Panc1 (cell line): ENCODE data around the gene GPR153. TPM values are rescaled to one million over a fixed set of nuclear protein-coding genes. Genes with fewer than 3 reads are reported as not detected.

Source experiments
- ATAC-seq: fragments of 200-7000 bp; cut with Tn5 transposase; 2 replicates; pipeline ENCODE4 v1.9.1; 2020; ENCODE audit warnings: mild to moderate bottlenecking, moderate library complexity
- BruUV-seq: library from RNA; stranded (reverse); fragments of 400-500 nt; replicated peaks from 2 replicates; lab custom pipeline; 2021; lab: Mats Ljungman, UMichigan
- CTCF ChIA-PET: fragments of 300-600 bp; sonication (Branson Sonifier 250); formaldehyde crosslinking; loops from one replicate; lab custom pipeline; 2022; ENCODE audit warnings: antibody characterized with exemption; lab: Charles Lee
- POLR2A ChIA-PET: fragments of 300-600 bp; sonication (Branson Sonifier 250); formaldehyde crosslinking; loops from one replicate; lab custom pipeline; 2022; ENCODE audit warnings: antibody characterized with exemption; lab: Charles Lee
- DNase-seq: peaks from one replicate; pipeline ENCODE4 v3.0.0-alpha.2; 2010; ENCODE audit warnings: low read depth, low spot score
- H3K27ac ChIP-seq: 2 replicates; pipeline ENCODE4 v1.5.1; 2011; ENCODE audit warnings: mild to moderate bottlenecking, low read length, inconsistent platforms
- H3K27me3 ChIP-seq: fragments of 200-500 bp; sonication (Bioruptor generic); 2 replicates; pipeline ENCODE4 v1.6.0; 2014; ENCODE audit warnings: low read length, inconsistent platforms; ENCODE audit not compliant: control insufficient read depth, insufficient read depth
- H3K36me3 ChIP-seq: fragments of 200-500 bp; sonication (Bioruptor generic); 2 replicates; pipeline ENCODE4 v1.5.1; 2014; ENCODE audit warnings: inconsistent platforms, mild to moderate bottlenecking, low read length, moderate library complexity; ENCODE audit not compliant: control insufficient read depth, insufficient read depth
- H3K4me1 ChIP-seq: 2 replicates; pipeline ENCODE4 v1.5.1; 2011; ENCODE audit warnings: inconsistent platforms, mild to moderate bottlenecking, low read length, moderate library complexity; ENCODE audit not compliant: control insufficient read depth, insufficient read depth
- H3K4me3 ChIP-seq, 2 experiments: 2 replicates each; pipeline ENCODE4 v1.5.1; 2011 to 2012; ENCODE audit warnings: low read depth in 2 of 2, low read length in 2 of 2, mild to moderate bottlenecking in 2 of 2, inconsistent platforms in 1 of 2, moderate library complexity in 1 of 2
- H3K9me3 ChIP-seq: fragments of 200-500 bp; sonication (Bioruptor generic); 2 replicates; pipeline ENCODE4 v1.5.1; 2014; ENCODE audit warnings: low read depth, mild to moderate bottlenecking, inconsistent platforms, low read length, moderate library complexity; ENCODE audit not compliant: control insufficient read depth, insufficient read depth
- CTCF ChIP-seq: fragments of 450-650 bp; IDR thresholded peaks from 2 replicates; pipeline ENCODE4 v1.5.1; 2017; ENCODE audit warnings: mild to moderate bottlenecking
- POLR2AphosphoS5 ChIP-seq: IDR thresholded peaks from 2 replicates; pipeline ENCODE4 v1.6.1; 2012; ENCODE audit warnings: mild to moderate bottlenecking, low read depth, low read length, moderate library complexity
- REST ChIP-seq, 2 experiments: IDR thresholded peaks; 2 replicates each; pipeline ENCODE4 v1.6.1; 2011 to 2012; ENCODE audit warnings: low read depth in 2 of 2, control low read depth in 1 of 2, low read length in 1 of 2, mild to moderate bottlenecking in 1 of 2, moderate library complexity in 1 of 2; ENCODE audit not compliant: insufficient read depth in 1 of 2
- SIN3A ChIP-seq: IDR thresholded peaks from 2 replicates; pipeline ENCODE4 v1.6.1; 2012; ENCODE audit warnings: low read depth, mild to moderate bottlenecking, low read length, moderate library complexity, borderline replicate concordance; ENCODE audit not compliant: insufficient read depth
- TCF7L2 ChIP-seq: IDR thresholded peaks from 2 replicates; pipeline ENCODE4 v1.6.1; 2011; ENCODE audit warnings: mild to moderate bottlenecking, low read depth, low read length, inconsistent platforms
- in situ Hi-C: cut with HindIII; loops from 2 replicates; pipeline ENCODE4 v1.10.0; 2016; ENCODE audit warnings: low sequenced_read_pairs, low pct_unique_long_range_greater_than_20kb
- intact Hi-C: fragments of 100-400 bp; cut with micrococcal nuclease; formaldehyde crosslinking; loops from one replicate; pipeline ENCODE4 v1.10.0; 2022; ENCODE audit not compliant: unreplicated experiment
- total RNA-seq: library from RNA; stranded (reverse); gene quantifications from one replicate; pipeline ENCODE4 v1.2.1, GENCODE V29; 2021; ENCODE audit not compliant: unreplicated experiment

Gene GPR153
- total RNA-seq, 1 experiment from 2014 or later: 5.5 TPM

- ATAC-seq: peak; percentile 74
- no peaks in the 10 kb centered on the region for H3K27me3 ChIP-seq
- H3K4me3 ChIP-seq: no peak overlapping the region
- ChIA-PET CTCF (interaction anchor here (0.7 to 1.3 kb wide), 2 partner anchors 35 to 42 kb away, joined by 3 to 4 read pairs; no protein-coding TSS in a partner anchor), POLR2A (no interaction called here)
- intact Hi-C loops: no loop called here
- H3K4me1 ChIP-seq: no peaks in the 10 kb centered on the region
- H3K36me3 ChIP-seq: no peaks in the 10 kb centered on the region
- H3K27ac ChIP-seq: no peak overlapping the region
- no peak for DNase-seq
- in situ Hi-C loops: no loop called here
- H3K9me3 ChIP-seq: no peaks in the 10 kb centered on the region
- no TSS peak for BruUV-seq
- TF ChIP-seq REST (IDR thresholded peaks at IDR 0.05; ENCODE audit: insufficient read depth in 1 of 2, low read depth in 2 of 2, low read length in 1 of 2): 0 out of 4 replicates have a peak, but pooled peaks of 1 of the 2 experiments have one; percentile 14
- no peak for TF ChIP-seq SIN3A
These were observed 20.0 kb upstream of the GPR153 start for GRCh38 chr1:6280761-6281451.

GRCh38 chr1:6279613-6280383, 18.9 kb upstream of the GPR153 start:
- intact Hi-C loops: no loop called here
- DNase-seq: no peak
- Histone ChIP-seq H3K9me3 (no peaks in the 10 kb centered on the region), H3K27me3 (no peaks in the 10 kb centered on the region), H3K4me3 (no peak overlapping the region), H3K27ac (no peak overlapping the region), H3K36me3 (no peaks in the 10 kb centered on the region), H3K4me1 (no peaks in the 10 kb centered on the region)
- ChIA-PET POLR2A (interaction anchor here (0.5 kb wide), 1 partner anchor 24 kb away, joined by 7 read pairs; no protein-coding TSS in a partner anchor), CTCF (interaction anchor here (0.7 kb wide), 1 partner anchor 43 kb away, joined by 3 read pairs; no protein-coding TSS in a partner anchor)
- no peak for ATAC-seq
- in situ Hi-C loops: no loop called here
- BruUV-seq: no TSS peak
- TF ChIP-seq TCF7L2 (no peak), POLR2AphosphoS5 (no peak), SIN3A (no peak), CTCF (no peak), REST (IDR thresholded peaks at IDR 0.05; ENCODE audit: insufficient read depth in 1 of 2, low read depth in 2 of 2, low read length in 1 of 2) (no peak)
